ENCODE data around the gene RAPGEF4.

RAPGEF4 gene

GRCh38 chr2:173048897-173049661 lies 313.4 kb downstream of the RAPGEF4 start:
- H3K4me3 ChIP-seq (replicated peaks; ENCODE audit: low read depth, low read length): peak overlapping the region; percentile 13
- no peak for TF ChIP-seq CTCF (IDR thresholded peaks at IDR 0.05; ENCODE audit: low read length, missing control alignments)
- DNase-seq (ENCODE audit: low read depth): peak; percentile 98

- no peak for DNase-seq (ENCODE audit: low read depth)
- TF ChIP-seq CTCF (IDR thresholded peaks at IDR 0.05; ENCODE audit: low read length, missing control alignments): no peak
- no peak overlapping the region for H3K4me3 ChIP-seq (replicated peaks; ENCODE audit: low read depth, low read length)
These were observed 314.2 kb downstream of the RAPGEF4 start for GRCh38 chr2:173049831-173050230.

- no peak overlapping the region for H3K4me3 ChIP-seq (replicated peaks; ENCODE audit: low read depth, low read length)
- DNase-seq (ENCODE audit: low read depth): no peak
- TF ChIP-seq CTCF (IDR thresholded peaks at IDR 0.05; ENCODE audit: low read length, missing control alignments): no peak
These were observed 315.0 kb downstream of the RAPGEF4 start for GRCh38 chr2:173050684-173051083.

GRCh38 chr2:173051463-173052215 lies 316.0 kb downstream of the RAPGEF4 start:
- no peak for DNase-seq (ENCODE audit: low read depth)
- no peak for TF ChIP-seq CTCF (IDR thresholded peaks at IDR 0.05; ENCODE audit: low read length, missing control alignments)
- H3K4me3 ChIP-seq (replicated peaks; ENCODE audit: low read depth, low read length): no peak overlapping the region

- no peak for DNase-seq (ENCODE audit: low read depth)
- no peak for TF ChIP-seq CTCF (IDR thresholded peaks at IDR 0.05; ENCODE audit: low read length, missing control alignments)
These were observed 317.5 kb downstream of the RAPGEF4 start for GRCh38 chr2:173053043-173053699.

GRCh38 chr2:173054466-173054865 lies 318.8 kb downstream of the RAPGEF4 start:
- DNase-seq (ENCODE audit: low read depth): no peak
- no peak overlapping the region for H3K4me3 ChIP-seq (replicated peaks; ENCODE audit: low read depth, low read length)
- no peak for TF ChIP-seq CTCF (IDR thresholded peaks at IDR 0.05; ENCODE audit: low read length, missing control alignments)

More at GRCh38 chr2:173053043-173053699, 317.5 kb downstream of the RAPGEF4 start:
- no peak overlapping the region for H3K4me3 ChIP-seq (replicated peaks; ENCODE audit: low read depth, low read length)
